H9 (cell line): Measurements from ENCODE around the gene TBATA. TPM values are rescaled to one million over a fixed set of nuclear protein-coding genes. Genes with fewer than 3 reads are reported as not detected.

ENCODE experiments used
- DNase-seq: peaks from one replicate; pipeline ENCODE4 v3.0.0-alpha.2; 2017
- H2AFZ ChIP-seq: one replicate; pipeline ENCODE4 v1.6.1; 2013; ENCODE audit warnings: mild to moderate bottlenecking, low read length, control low read depth, moderate library complexity
- H2AK5ac ChIP-seq: 2 replicates; pipeline ENCODE4 v1.6.1; 2013; ENCODE audit warnings: low read length, control low read depth, mixed read lengths; ENCODE audit not compliant: insufficient read length
- H2BK120ac ChIP-seq: one replicate; pipeline ENCODE4 v1.6.1; 2013; ENCODE audit warnings: low read depth, mild to moderate bottlenecking, low read length, control low read depth, inconsistent platforms; ENCODE audit not compliant: poor library complexity, severe bottlenecking
- H2BK12ac ChIP-seq: 2 replicates; pipeline ENCODE4 v1.6.1; 2013; ENCODE audit warnings: low read length, control low read depth, mixed read lengths, low read depth; ENCODE audit not compliant: insufficient read length
- H2BK15ac ChIP-seq: 2 replicates; pipeline ENCODE4 v1.6.1; 2013; ENCODE audit warnings: low read depth, low read length, control low read depth
- H2BK20ac ChIP-seq: one replicate; pipeline ENCODE4 v1.6.1; 2013; ENCODE audit warnings: low read depth, mild to moderate bottlenecking, low read length, control low read depth, inconsistent platforms; ENCODE audit not compliant: poor library complexity, severe bottlenecking
- H2BK5ac ChIP-seq: 2 replicates; pipeline ENCODE4 v1.6.1; 2013; ENCODE audit warnings: low read length, control low read depth, mixed read lengths; ENCODE audit not compliant: insufficient read length
- H3K14ac ChIP-seq: 2 replicates; pipeline ENCODE4 v1.6.1; 2013; ENCODE audit warnings: low read length, control low read depth; ENCODE audit not compliant: insufficient read depth
- H3K18ac ChIP-seq: 2 replicates; pipeline ENCODE4 v1.6.1; 2013; ENCODE audit warnings: low read depth, mild to moderate bottlenecking, mixed read lengths, low read length, control low read depth; ENCODE audit not compliant: insufficient read length
- H3K23ac ChIP-seq: 2 replicates; pipeline ENCODE4 v1.6.1; 2013; ENCODE audit warnings: low read length, control low read depth, mixed read lengths, low read depth; ENCODE audit not compliant: insufficient read length
- H3K23me2 ChIP-seq: 2 replicates; pipeline ENCODE4 v1.6.1; 2013; ENCODE audit warnings: low read depth, mild to moderate bottlenecking, mixed read lengths, low read length, control low read depth; ENCODE audit not compliant: insufficient read length, poor library complexity, severe bottlenecking
- H3K27ac ChIP-seq: 2 replicates; pipeline ENCODE4 v1.5.1; 2013; ENCODE audit warnings: low read length, control low read depth, mixed read lengths, low read depth; ENCODE audit not compliant: insufficient read length
- H3K27me3 ChIP-seq: 2 replicates; pipeline ENCODE4 v1.6.1; 2013; ENCODE audit warnings: low read length, control low read depth, inconsistent platforms; ENCODE audit not compliant: insufficient read depth
- H3K4ac ChIP-seq: 2 replicates; pipeline ENCODE4 v1.6.1; 2013; ENCODE audit warnings: low read depth, mild to moderate bottlenecking, control low read depth, inconsistent platforms, low read length, moderate library complexity
- H3K4me1 ChIP-seq: 2 replicates; pipeline ENCODE4 v1.6.1; 2013; ENCODE audit warnings: low read length, control low read depth, inconsistent platforms; ENCODE audit not compliant: insufficient read depth
- H3K4me2 ChIP-seq: 2 replicates; pipeline ENCODE4 v1.6.1; 2013; ENCODE audit warnings: low read length, control low read depth, mixed read lengths; ENCODE audit not compliant: insufficient read length, insufficient read depth
- H3K56ac ChIP-seq: 2 replicates; pipeline ENCODE4 v1.6.1; 2013; ENCODE audit warnings: low read depth, mild to moderate bottlenecking, mixed read lengths, low read length, control low read depth; ENCODE audit not compliant: insufficient read length
- H3K79me1 ChIP-seq: 2 replicates; pipeline ENCODE4 v1.6.1; 2013; ENCODE audit warnings: low read depth, mild to moderate bottlenecking, moderate library complexity, low read length, control low read depth, inconsistent platforms; ENCODE audit not compliant: insufficient read depth, poor library complexity, severe bottlenecking
- H3K79me2 ChIP-seq: 2 replicates; pipeline ENCODE4 v1.6.1; 2013; ENCODE audit warnings: low read length, control low read depth, inconsistent platforms; ENCODE audit not compliant: insufficient read depth
- H3K9ac ChIP-seq: 2 replicates; pipeline ENCODE4 v1.6.1; 2013; ENCODE audit warnings: low read length, control low read depth, mixed read lengths; ENCODE audit not compliant: insufficient read length; ENCODE audit errors: extremely low read depth
- H3K9me3 ChIP-seq: one replicate; pipeline ENCODE4 v1.6.1; 2013; ENCODE audit warnings: low read depth, low read length, inconsistent platforms; ENCODE audit not compliant: control insufficient read depth
- H3T11ph ChIP-seq: one replicate; pipeline ENCODE4 v1.6.1; 2013; ENCODE audit warnings: mild to moderate bottlenecking, low read length, control low read depth, inconsistent platforms
- H4K20me1 ChIP-seq: one replicate; pipeline ENCODE4 v1.6.1; 2013; ENCODE audit not compliant: control insufficient read depth, insufficient read length, insufficient read depth
- H4K5ac ChIP-seq: 2 replicates; pipeline ENCODE4 v1.6.1; 2013; ENCODE audit warnings: low read depth, mild to moderate bottlenecking, mixed read lengths, low read length, control low read depth; ENCODE audit not compliant: insufficient read length
- H4K8ac ChIP-seq: replicated peaks from 2 replicates; pipeline ENCODE4 v1.6.1; 2013; ENCODE audit warnings: low read length, control low read depth, mixed read lengths, low read depth; ENCODE audit not compliant: insufficient read length
- H4K91ac ChIP-seq: 2 replicates; pipeline ENCODE4 v1.6.1; 2013; ENCODE audit warnings: low read depth, mild to moderate bottlenecking, moderate library complexity, mixed read lengths, low read length, control low read depth; ENCODE audit not compliant: insufficient read length
- H3K27ac Mint-ChIP-seq, 3 experiments: 2 replicates in 2 of 3; 3 replicates in 1 of 3; pipeline ENCODE4 v1.8.0; 2020 to 2021; ENCODE audit warnings: mixed read lengths in 3 of 3, mild to moderate bottlenecking in 1 of 3, moderate library complexity in 1 of 3
- H3K27me3 Mint-ChIP-seq: 2 replicates; pipeline ENCODE4 v1.8.0; 2021; ENCODE audit warnings: low read depth, mild to moderate bottlenecking, moderate library complexity, mixed read lengths
- H3K36me3 Mint-ChIP-seq, 3 experiments: 2 replicates in 2 of 3; 3 replicates in 1 of 3; pipeline ENCODE4 v1.8.0; 2020 to 2021; ENCODE audit warnings: low read depth in 3 of 3, mixed read lengths in 3 of 3; ENCODE audit not compliant: insufficient read depth in 1 of 3
- H3K4me1 Mint-ChIP-seq, 2 experiments: 2 replicates each; pipeline ENCODE4 v1.8.0; 2020; ENCODE audit warnings: mixed read lengths in 2 of 2
- H3K4me3 Mint-ChIP-seq, 2 experiments: 2 replicates in 1 of 2; 3 replicates in 1 of 2; pipeline ENCODE4 v1.8.0; 2020 to 2021; ENCODE audit warnings: mild to moderate bottlenecking in 2 of 2, mixed read lengths in 2 of 2, moderate library complexity in 1 of 2
- H3K9me3 Mint-ChIP-seq, 2 experiments: 2 replicates in 1 of 2; 3 replicates in 1 of 2; pipeline ENCODE4 v1.8.0; 2020; ENCODE audit warnings: mild to moderate bottlenecking in 2 of 2, mixed read lengths in 2 of 2, moderate library complexity in 1 of 2
- WGBS: extraction: QIAGEN DNeasy Blood & Tissue Kit; methylation state at CpG from one replicate; pipeline ENCODE4 v1.1.7; 2013; ENCODE audit warnings: missing lambda C conversion rate, low lambda C conversion rate, mixed read lengths; ENCODE audit not compliant: insufficient read length; ENCODE audit errors: extremely low coverage; 5-methylcytosine and 5-hydroxymethylcytosine counted together
- total RNA-seq: library from RNA; stranded (reverse); gene quantifications from 2 replicates; pipeline ENCODE4 v1.2.1, GENCODE V29; 2021
- TF ChIP-seq, protein P1 (sequence below): fragments of 200-600 bp; sonication (generic); conservative IDR thresholded peaks from 3 replicates; pipeline ENCODE4 v1.8.0; 2021; ENCODE audit warnings: antibody characterized with exemption, mild to moderate bottlenecking

The TBATA gene
- total RNA-seq, 1 experiment from 2014 or later = not detected

- no peak overlapping the region for H3K4ac ChIP-seq
- H3K79me2 ChIP-seq = no peaks in the 10 kb centered on the region
- no peak overlapping the region for H3K56ac ChIP-seq
- WGBS = no CpG with 5 or more reads among the region's 12 CpGs
- no peaks in the 10 kb centered on the region for H3K4me1 ChIP-seq
- no peak overlapping the region for H4K5ac ChIP-seq
- H3K27me3 Mint-ChIP-seq = no peaks in the 10 kb centered on the region; the same call in none of the 2 replicates
- peaks cover 7 to 12% of the 10 kb centered on the region in 2 experiments; a peak in 2 of 4 replicates for H3K4me1 Mint-ChIP-seq
- H3K4me2 ChIP-seq = no peak overlapping the region
- no peak overlapping the region for H3K18ac ChIP-seq
- H3K14ac ChIP-seq = no peak overlapping the region
- no peaks in the 10 kb centered on the region for H3K9me3 ChIP-seq
- no peak overlapping the region for H4K91ac ChIP-seq
- H2BK15ac ChIP-seq = no peak overlapping the region
- no peaks in the 10 kb centered on the region for H3K23me2 ChIP-seq
- H2BK20ac ChIP-seq = no peak overlapping the region
- TF ChIP-seq, protein P1, sequence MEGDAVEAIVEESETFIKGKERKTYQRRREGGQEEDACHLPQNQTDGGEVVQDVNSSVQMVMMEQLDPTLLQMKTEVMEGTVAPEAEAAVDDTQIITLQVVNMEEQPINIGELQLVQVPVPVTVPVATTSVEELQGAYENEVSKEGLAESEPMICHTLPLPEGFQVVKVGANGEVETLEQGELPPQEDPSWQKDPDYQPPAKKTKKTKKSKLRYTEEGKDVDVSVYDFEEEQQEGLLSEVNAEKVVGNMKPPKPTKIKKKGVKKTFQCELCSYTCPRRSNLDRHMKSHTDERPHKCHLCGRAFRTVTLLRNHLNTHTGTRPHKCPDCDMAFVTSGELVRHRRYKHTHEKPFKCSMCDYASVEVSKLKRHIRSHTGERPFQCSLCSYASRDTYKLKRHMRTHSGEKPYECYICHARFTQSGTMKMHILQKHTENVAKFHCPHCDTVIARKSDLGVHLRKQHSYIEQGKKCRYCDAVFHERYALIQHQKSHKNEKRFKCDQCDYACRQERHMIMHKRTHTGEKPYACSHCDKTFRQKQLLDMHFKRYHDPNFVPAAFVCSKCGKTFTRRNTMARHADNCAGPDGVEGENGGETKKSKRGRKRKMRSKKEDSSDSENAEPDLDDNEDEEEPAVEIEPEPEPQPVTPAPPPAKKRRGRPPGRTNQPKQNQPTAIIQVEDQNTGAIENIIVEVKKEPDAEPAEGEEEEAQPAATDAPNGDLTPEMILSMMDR = no peak
- no peak overlapping the region for H2AFZ ChIP-seq
- H2BK12ac ChIP-seq = no peak overlapping the region
- no peak overlapping the region for H3K4me3 Mint-ChIP-seq
- no peak overlapping the region for H3K27ac ChIP-seq
- H2AK5ac ChIP-seq = no peak overlapping the region
- H3K27ac Mint-ChIP-seq = no peak overlapping the region
- H3K9me3 Mint-ChIP-seq = no peaks in the 10 kb centered on the region
- H3K36me3 Mint-ChIP-seq = no peaks in the 10 kb centered on the region; a peak in 1 of 7 replicates
- no peaks in the 10 kb centered on the region for H4K20me1 ChIP-seq
- H3K23ac ChIP-seq = no peak overlapping the region
- no peak overlapping the region for H2BK120ac ChIP-seq
- H3K9ac ChIP-seq = no peak overlapping the region
- H3K27me3 ChIP-seq = no peaks in the 10 kb centered on the region
- no peaks in the 10 kb centered on the region for H3K79me1 ChIP-seq
- H3T11ph ChIP-seq = no peak overlapping the region
- DNase-seq = no peak
- H2BK5ac ChIP-seq = no peak overlapping the region
- no peak overlapping the region for H4K8ac ChIP-seq
Observed at GRCh38 chr10:70738761-70739121, 46.4 kb downstream of the TBATA start.
